Stimulated activated memory B cell treated with anti-CD40 and anti-IgM and Interleukin-4, amounts not matched to agents 10 μg/mL and 1 μg/mL and 100 μg/mL, for 72 hours (primary cell): ENCODE data around the gene GDPD1.
"Not testable (repeated sequence)": the region's sequence is repeated elsewhere in the genome, so short reads cannot be mapped to it uniquely, and the experiment has no call there.

Experiments
- ATAC-seq: fragments of 150-1000 bp; cut with Tn5 transposase; 2 replicates; pipeline ENCODE4 v1.10.0; 2021
- H3K27ac Mint-ChIP-seq: one replicate; pipeline ENCODE4 v1.8.0; 2022; ENCODE audit warnings: mild to moderate bottlenecking, mixed read lengths
- H3K27me3 Mint-ChIP-seq: one replicate; pipeline ENCODE4 v1.8.0; 2022; ENCODE audit warnings: mixed read lengths
- H3K36me3 Mint-ChIP-seq: one replicate; pipeline ENCODE4 v1.8.0; 2022; ENCODE audit warnings: mixed read lengths
- H3K4me1 Mint-ChIP-seq: one replicate; pipeline ENCODE4 v1.8.0; 2022; ENCODE audit warnings: mixed read lengths
- H3K4me3 Mint-ChIP-seq: one replicate; pipeline ENCODE4 v1.8.0; 2022; ENCODE audit warnings: mild to moderate bottlenecking, moderate library complexity, mixed read lengths
- H3K9me3 Mint-ChIP-seq: one replicate; pipeline ENCODE4 v1.8.0; 2022; ENCODE audit warnings: mixed read lengths

The GDPD1 gene

DNA sequence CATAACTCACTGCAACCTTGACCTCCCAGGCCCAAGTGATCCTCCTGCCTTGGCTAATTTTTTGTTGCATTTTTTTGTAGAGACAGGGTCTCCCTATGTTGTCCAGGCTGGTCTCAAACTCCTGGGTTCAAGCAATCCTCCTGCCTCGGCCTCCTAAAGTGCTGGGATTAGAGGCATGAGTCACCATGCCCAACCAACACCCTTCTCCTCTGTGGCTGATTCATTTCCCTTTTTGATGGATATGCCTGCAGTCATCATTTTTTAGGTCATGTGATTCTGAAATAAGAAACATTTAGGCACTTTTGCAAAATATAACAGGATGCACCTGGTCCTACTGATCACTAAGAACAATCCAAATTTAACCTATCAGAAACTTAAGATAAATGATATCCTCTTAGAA, 67.1 kb downstream of the GDPD1 start:
- H3K27ac Mint-ChIP-seq = no peak overlapping the region
- no peaks in the 10 kb centered on the region for H3K36me3 Mint-ChIP-seq
- no peaks in the 10 kb centered on the region for H3K9me3 Mint-ChIP-seq
- H3K4me1 Mint-ChIP-seq = peaks cover 19% of the 10 kb centered on the region
- no peak for ATAC-seq
- H3K27me3 Mint-ChIP-seq = no peaks in the 10 kb centered on the region
- H3K4me3 Mint-ChIP-seq = no peak overlapping the region

DNA sequence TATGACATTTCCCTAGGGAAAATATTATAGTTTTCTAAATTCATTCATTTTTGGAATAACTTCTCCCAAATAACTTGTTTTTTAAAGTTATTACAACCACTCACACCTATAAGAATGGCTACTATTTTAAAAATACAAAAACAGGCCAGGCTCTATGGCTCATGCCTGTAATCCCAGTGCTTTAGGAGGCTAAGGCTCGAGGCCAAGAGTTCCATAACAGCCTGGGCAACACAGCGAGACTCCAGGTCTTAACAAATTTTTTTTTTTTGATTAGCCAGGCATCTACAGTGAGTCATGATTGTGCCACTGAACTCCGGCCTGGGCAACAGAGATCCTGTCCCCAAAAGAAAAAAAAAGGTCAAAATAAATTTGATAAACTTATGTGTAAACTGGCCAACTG, 67.6 kb downstream of the GDPD1 start:
- Mint-ChIP-seq H3K27me3 (no peaks in the 10 kb centered on the region), H3K27ac (no peak overlapping the region)

DNA sequence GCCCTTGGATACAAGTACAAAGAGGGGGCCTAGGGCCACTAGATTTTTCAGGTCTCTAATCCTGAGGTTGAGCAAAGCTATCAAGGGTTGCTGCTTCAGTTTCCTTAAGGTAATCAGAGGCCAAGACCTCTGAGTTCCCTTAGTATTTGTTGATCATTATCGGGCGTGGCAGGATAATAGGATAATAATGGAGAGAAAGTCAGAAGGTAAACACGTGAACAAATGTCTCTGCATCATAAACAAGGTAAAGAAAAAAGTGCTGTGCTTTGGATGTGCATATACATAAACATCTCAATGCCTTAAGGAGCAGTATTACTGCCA, 69.6 kb downstream of the GDPD1 start:
- peak overlapping the region; percentile 14 for H3K27ac Mint-ChIP-seq
- no peak overlapping the region for H3K4me3 Mint-ChIP-seq
- ATAC-seq = no peak

More for the DNA sequence above, 67.6 kb downstream of the GDPD1 start:
- Mint-ChIP-seq H3K9me3 (no peaks in the 10 kb centered on the region), H3K4me3 (no peak overlapping the region), H3K36me3 (no peaks in the 10 kb centered on the region), H3K4me1 (peaks cover 19% of the 10 kb centered on the region)
- ATAC-seq = no peak

GRCh38 chr17:59290302-59290998, 70.1 kb downstream of the GDPD1 start:
- H3K4me1 Mint-ChIP-seq = peaks cover 19% of the 10 kb centered on the region
- ATAC-seq, H3K36me3 Mint-ChIP-seq, H3K9me3 Mint-ChIP-seq, H3K27me3 Mint-ChIP-seq, H3K4me3 Mint-ChIP-seq: not testable (repeated sequence)
- peak overlapping the region; percentile 14 for H3K27ac Mint-ChIP-seq

More for the DNA sequence above, 69.6 kb downstream of the GDPD1 start:
- Mint-ChIP-seq H3K36me3 (no peaks in the 10 kb centered on the region), H3K27me3 (no peaks in the 10 kb centered on the region), H3K4me1 (peaks cover 19% of the 10 kb centered on the region), H3K9me3 (no peaks in the 10 kb centered on the region)

- Mint-ChIP-seq H3K4me3 (no peak overlapping the region), H3K36me3 (no peaks in the 10 kb centered on the region), H3K27me3 (no peaks in the 10 kb centered on the region), H3K4me1 (peaks cover 19% of the 10 kb centered on the region), H3K27ac (no peak overlapping the region), H3K9me3 (no peaks in the 10 kb centered on the region)
- no peak for ATAC-seq
Observed at GRCh38 chr17:59292174-59292523, 71.8 kb downstream of the GDPD1 start.

- H3K36me3 Mint-ChIP-seq = no peaks in the 10 kb centered on the region
- ATAC-seq = no peak
- peaks cover 4% of the 10 kb centered on the region for H3K9me3 Mint-ChIP-seq
- H3K27ac Mint-ChIP-seq = no peak overlapping the region
- no peak overlapping the region for H3K4me3 Mint-ChIP-seq
- peaks cover 8% of the 10 kb centered on the region for H3K4me1 Mint-ChIP-seq
- H3K27me3 Mint-ChIP-seq = no peaks in the 10 kb centered on the region
Observed at GRCh38 chr17:59296190-59296589, 75.9 kb downstream of the GDPD1 start.

GRCh38 chr17:59298521-59298920, 78.2 kb downstream of the GDPD1 start:
- peaks cover 9% of the 10 kb centered on the region for H3K4me1 Mint-ChIP-seq
- no peaks in the 10 kb centered on the region for H3K27me3 Mint-ChIP-seq
- H3K36me3 Mint-ChIP-seq = no peaks in the 10 kb centered on the region
- H3K27ac Mint-ChIP-seq = no peak overlapping the region
- no peak for ATAC-seq
- peaks cover 4% of the 10 kb centered on the region for H3K9me3 Mint-ChIP-seq
- H3K4me3 Mint-ChIP-seq = no peak overlapping the region

GRCh38 chr17:59299400-59300092, 79.2 kb downstream of the GDPD1 start:
- Mint-ChIP-seq H3K27me3 (no peaks in the 10 kb centered on the region), H3K9me3 (peaks cover 8% of the 10 kb centered on the region), H3K27ac (no peak overlapping the region), H3K4me3 (no peak overlapping the region), H3K36me3 (no peaks in the 10 kb centered on the region), H3K4me1 (peaks cover 9% of the 10 kb centered on the region)
- no peak for ATAC-seq

DNA sequence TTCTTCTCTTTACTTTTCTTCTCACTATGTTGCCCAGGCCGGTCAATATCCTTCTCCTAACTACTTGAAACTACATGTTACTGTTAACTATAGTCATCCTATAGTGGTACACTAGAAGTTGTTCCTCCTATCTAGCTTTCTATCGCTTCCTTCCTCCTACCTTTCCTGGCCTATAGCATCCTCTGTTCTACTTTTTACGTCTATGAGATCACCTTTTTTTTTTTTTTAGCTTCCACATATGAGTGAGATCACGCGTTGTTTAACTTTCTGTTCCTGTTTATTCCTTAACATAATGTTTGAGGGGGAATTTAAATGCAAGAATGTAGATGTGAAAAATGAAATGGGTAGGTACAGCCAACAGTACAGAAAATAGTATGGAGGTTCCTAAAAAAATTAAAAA, 80.6 kb downstream of the GDPD1 start:
- H3K27me3 Mint-ChIP-seq = no peaks in the 10 kb centered on the region
- ATAC-seq = peak; percentile 53
- H3K36me3 Mint-ChIP-seq = no peaks in the 10 kb centered on the region
- peaks cover 8% of the 10 kb centered on the region for H3K9me3 Mint-ChIP-seq
- H3K27ac Mint-ChIP-seq = no peak overlapping the region
- no peak overlapping the region for H3K4me3 Mint-ChIP-seq
- H3K4me1 Mint-ChIP-seq = peaks cover 9% of the 10 kb centered on the region

DNA sequence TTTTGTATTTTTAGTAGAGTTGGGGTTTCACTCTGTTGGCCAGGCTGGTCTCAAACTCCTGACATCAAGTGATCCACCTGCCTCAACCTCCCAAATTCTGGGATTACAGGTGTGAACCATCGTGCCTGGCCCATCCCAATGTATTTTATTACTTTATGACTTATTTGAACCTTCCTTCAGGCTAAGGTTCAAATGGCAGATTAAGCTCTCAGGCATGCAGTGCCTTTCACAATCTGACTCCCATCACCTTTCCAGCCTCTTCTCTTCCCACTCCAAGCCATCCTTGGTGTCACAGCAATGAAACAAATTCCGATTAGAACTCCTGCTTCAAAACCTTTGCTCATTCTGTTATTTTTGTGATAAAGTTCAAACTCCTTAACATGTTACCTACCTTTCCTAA, 84.5 kb downstream of the GDPD1 start:
- peaks cover 9% of the 10 kb centered on the region for H3K4me1 Mint-ChIP-seq
- no peak overlapping the region for H3K27ac Mint-ChIP-seq
- no peak for ATAC-seq
- H3K36me3 Mint-ChIP-seq = no peaks in the 10 kb centered on the region
- no peak overlapping the region for H3K4me3 Mint-ChIP-seq
- peaks cover 8% of the 10 kb centered on the region for H3K9me3 Mint-ChIP-seq
- no peaks in the 10 kb centered on the region for H3K27me3 Mint-ChIP-seq

DNA sequence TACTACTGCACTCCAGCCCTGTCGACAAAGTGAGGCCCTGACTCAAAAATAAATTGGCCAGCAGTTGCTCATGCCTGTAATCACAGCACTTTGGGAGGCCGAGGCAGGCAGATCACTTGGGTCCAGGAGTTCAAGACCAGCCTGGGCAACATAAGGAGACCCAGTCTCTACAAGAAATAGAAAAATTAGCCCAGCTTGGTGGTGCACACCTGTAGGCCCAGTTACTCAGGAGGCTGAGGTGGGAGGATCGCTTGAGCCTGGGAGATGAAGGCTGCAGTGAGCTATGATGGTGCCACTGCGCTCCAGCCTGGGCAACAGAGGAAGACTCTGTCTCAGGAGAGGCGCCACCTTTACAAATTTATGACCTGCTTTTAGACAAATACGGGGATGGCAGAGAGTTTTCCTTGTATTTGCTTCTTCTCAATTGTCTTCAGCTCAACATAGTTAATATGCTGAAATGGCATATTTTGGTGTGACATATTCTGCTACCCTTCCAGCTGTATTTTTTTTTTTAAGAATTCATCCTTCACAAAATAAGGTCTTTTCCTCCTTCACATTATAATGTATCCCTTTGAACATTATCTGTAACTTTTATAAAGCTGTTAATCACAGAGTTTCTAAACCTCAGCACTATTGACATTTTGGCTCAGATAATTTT, 90.1 kb downstream of the GDPD1 start:
- no peak for ATAC-seq
- Mint-ChIP-seq H3K9me3 (no peaks in the 10 kb centered on the region), H3K4me3 (no peak overlapping the region), H3K27ac (no peak overlapping the region), H3K4me1 (peaks cover 6% of the 10 kb centered on the region), H3K27me3 (no peaks in the 10 kb centered on the region), H3K36me3 (no peaks in the 10 kb centered on the region)

DNA sequence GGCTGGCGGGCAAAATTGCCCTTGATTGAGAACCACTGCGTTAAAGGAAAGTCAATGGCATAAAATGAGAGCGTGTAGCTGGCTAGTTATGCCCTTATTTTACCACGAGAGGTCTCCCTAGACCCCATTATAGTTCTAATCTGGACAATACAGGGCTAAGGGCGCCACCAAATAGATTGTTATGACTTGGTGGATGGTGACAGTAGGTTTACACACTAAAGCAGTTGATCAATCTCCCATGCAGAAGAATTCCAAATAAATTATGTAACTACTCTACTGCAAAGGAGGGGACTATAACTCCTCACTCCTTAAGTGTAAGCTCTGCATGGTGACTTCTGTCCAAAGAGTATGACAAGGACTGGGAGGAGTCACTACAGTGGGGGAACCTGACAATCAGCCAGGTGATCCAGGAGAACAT, 90.7 kb downstream of the GDPD1 start:
- Mint-ChIP-seq H3K27me3 (no peaks in the 10 kb centered on the region), H3K36me3 (no peaks in the 10 kb centered on the region), H3K9me3 (no peaks in the 10 kb centered on the region), H3K4me1 (peaks cover 6% of the 10 kb centered on the region), H3K4me3 (no peak overlapping the region), H3K27ac (no peak overlapping the region)
- peak; percentile 80 for ATAC-seq

DNA sequence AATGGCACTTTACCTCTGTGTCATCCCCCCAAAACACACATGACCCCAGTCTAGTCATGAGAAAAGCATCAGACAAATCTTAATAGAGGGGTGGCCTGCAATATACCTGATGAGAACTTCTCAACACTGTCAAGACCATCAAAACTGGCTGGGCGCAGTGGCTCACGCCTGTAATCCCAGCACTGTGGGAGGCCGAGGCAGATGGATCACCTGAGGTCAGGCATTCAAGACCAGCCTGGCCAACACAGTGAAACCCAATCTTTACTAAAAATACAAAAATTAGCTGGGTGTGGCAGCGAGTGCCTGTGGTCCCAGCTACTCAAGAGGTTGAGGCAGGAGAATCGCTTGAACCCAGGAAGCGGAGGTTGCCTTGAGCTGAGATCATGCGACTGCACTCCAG, 91.2 kb downstream of the GDPD1 start:
- not testable (repeated sequence) for H3K9me3 Mint-ChIP-seq, H3K27ac Mint-ChIP-seq, ATAC-seq, H3K4me3 Mint-ChIP-seq, H3K36me3 Mint-ChIP-seq, H3K27me3 Mint-ChIP-seq, H3K4me1 Mint-ChIP-seq

DNA sequence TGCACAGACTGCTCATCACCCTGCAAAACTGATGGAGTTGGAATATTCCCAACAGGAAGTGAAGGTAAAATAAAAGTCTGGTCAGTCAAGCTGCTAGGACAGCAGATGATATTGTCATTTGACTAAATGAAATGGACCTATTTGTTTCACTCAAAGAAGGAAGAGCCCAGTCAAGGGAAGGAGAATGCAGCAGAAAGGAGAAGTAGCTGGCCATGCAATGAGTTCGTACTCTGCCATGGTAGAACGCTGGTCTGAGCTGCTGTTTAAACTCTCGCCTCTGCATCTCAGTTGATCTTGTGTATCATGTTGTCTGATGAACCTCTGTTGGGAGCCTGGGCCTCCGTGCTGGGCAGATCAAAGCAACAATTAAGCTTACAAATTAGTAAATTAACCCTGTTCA, 95.6 kb downstream of the GDPD1 start:
- no peaks in the 10 kb centered on the region for H3K9me3 Mint-ChIP-seq
- no peaks in the 10 kb centered on the region for H3K27me3 Mint-ChIP-seq
- H3K4me3 Mint-ChIP-seq = no peak overlapping the region
- no peak overlapping the region for H3K27ac Mint-ChIP-seq
- no peaks in the 10 kb centered on the region for H3K36me3 Mint-ChIP-seq
- no peak for ATAC-seq
- H3K4me1 Mint-ChIP-seq = peaks cover 3% of the 10 kb centered on the region
